NCI-H2196 treated with DMSO at 0.1 percent for 48 hours (cell line): ENCODE data around the gene GPR137.

Experiments
- DNase-seq: peaks from one replicate; lab custom pipeline; 2025; ENCODE audit not compliant: unreplicated experiment; lab: John Stamatoyannopoulos, UW

The GPR137 gene

GRCh38 chr11:64284048-64284961 lies 1.3 kb upstream of the GPR137 start, which contains the start of gene BAD:
TSS of gene BAD (minus strand) at chr11:64284665. CDS start at chr11:64284368, 297 bp downstream.
- DNase-seq: peak; percentile 84

GRCh38 chr11:64285885-64286800 lies 495 bp downstream of the GPR137 start:
- peak; percentile 54 for DNase-seq

DNA sequence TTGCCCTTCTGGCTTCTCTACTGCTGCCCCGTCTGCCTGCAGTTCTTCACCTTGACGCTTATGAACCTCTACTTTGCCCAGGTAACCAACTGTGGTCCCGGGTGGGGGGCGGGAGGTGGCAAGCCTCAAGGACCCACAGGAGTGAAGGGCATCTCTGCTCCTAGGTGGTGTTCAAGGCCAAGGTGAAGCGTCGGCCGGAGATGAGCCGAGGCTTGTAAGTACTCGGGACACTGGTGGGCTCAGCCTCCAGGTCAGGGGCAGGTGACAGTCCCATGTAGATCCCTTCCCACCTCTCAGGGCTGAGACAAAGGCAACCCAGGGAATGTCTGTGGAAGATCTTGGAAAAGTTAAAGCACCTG lies 1.1 kb downstream of the GPR137 start:
- no peak for DNase-seq

DNA sequence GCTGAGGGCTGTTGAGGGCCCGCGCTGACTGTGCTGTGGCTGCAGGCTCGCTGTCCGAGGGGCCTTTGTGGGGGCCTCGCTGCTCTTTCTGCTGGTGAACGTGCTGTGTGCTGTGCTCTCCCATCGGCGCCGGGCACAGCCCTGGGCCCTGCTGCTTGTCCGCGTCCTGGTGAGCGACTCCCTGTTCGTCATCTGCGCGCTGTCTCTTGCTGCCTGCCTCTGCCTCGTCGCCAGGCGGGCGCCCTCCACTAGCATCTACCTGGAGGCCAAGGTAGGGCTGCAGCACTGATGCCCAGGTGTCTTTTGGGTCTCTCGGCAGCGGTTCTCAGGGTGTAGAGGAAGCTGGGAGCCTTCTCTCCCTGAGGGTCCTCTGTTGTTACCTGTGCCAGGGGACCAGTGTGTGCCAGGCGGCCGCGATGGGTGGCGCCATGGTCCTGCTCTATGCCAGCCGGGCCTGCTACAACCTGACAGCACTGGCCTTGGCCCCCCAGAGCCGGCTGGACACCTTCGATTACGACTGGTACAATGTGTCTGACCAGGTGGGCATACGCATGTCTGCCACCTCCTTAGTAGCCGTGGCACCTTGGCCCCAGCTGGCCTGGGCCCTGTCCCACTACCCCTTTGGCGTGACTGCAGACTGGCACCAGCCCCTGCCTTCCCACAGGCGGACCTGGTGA lies 2.2 kb downstream of the GPR137 start:
- DNase-seq: no peak

- DNase-seq: no peak
Observed at GRCh38 chr11:64288353-64288750, 2.7 kb downstream of the GPR137 start.

DNA sequence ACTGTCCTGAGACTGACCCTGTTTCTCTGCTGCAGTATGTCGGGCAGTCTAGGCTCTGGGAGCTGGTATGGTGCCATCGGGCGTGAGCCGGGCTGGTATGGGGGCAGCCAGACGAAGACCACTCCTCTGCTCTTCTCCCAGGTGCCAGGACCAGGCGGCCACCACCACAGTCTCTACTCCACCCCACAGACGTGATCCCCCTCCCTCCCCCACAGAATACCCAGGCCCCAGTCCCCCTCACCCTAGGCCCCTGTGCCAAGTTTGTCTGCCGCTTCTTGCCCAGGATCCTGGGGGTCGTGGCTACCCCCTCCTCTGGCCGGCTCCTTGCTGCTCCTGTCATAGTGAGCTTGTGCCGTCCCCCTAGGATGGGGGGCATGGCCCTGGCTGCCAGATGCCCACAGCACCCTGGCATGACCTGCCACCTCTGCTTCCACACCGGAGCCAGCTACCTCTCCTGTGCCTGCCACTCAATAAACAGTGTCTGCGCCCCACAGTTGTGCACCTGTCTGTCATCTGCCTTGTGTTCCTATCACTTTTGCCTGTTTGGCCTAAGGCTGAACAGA lies 3.4 kb downstream of the GPR137 start:
- no peak for DNase-seq

- DNase-seq: no peak
Observed at GRCh38 chr11:64290352-64291261, 5.0 kb downstream of the GPR137 start.

DNA sequence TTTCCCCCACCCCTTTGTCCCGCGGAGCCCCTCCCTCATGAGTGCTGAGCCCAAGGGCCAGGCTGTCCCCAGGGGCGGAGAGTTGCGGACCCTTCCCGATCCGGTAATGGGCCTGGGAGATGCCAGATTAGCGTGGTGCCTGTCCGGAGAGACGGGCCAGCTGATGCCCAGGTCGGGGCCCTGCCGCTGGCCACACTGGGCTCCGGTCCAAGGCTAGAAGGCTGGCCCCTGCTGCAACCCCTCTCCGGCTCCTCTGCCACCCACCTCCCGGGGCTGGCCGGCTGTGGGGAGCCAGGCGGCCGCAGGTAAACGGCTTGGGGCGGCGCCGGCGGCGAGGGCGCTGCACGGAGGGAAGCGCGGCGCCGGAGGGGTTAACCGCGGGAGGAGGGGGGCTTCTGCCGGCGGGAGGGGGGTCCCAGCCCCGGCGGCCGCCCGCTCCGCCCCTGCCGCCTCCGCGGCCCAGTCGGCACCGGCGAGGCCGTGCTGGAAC lies 5.7 kb downstream of the GPR137 start, which contains the start of gene KCNK4:
Gene KCNK4 (plus strand): TSS at position 41 of the 490 bp plus-strand sequence. CDS start 1,717 bp downstream, outside the sequence.
- no peak for DNase-seq

- DNase-seq: no peak
Observed at GRCh38 chr11:64291752-64292459, 6.3 kb downstream of the GPR137 start.

GRCh38 chr11:64292460-64293254 lies 7.0 kb downstream of the GPR137 start:
- DNase-seq: no peak

DNA sequence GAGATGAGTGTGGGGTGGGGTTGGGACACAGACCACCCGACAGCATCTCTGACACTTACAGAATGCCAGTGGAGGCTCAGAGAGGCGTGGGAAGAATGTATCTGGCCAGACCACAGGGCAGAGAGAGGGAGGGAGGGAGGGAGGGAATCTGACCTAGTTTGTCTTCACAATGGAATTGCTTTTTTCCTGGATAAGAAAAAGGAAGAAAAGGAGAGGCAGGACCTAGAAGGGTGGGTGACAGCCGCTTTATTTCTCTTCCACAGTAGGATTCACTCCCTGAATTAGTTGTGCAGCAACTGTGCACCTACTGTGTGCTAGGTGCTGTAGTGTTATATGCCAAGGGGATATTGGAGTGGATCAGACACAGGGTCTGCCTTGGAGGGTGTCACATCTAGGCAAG lies 9.1 kb downstream of the GPR137 start:
- DNase-seq: no peak

DNA sequence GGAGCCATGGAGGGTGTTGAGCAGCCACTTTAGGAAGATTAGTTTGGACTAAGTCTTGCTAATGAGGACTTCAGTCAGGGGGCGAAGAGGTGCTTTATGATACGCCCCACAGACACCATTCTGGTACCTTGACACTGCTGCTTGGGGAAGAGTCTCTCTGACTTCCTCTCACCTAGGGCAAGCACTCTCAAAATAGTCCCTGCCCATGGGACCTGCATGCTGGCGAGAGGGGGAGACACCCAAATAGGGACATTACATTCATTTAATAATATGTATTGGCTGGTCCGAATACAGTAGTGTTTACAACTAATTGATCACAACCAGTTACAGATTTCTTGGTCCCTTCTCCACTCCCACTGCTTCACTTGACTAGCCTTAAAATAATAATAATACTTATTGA lies 10.1 kb downstream of the GPR137 start:
- DNase-seq: no peak

DNA sequence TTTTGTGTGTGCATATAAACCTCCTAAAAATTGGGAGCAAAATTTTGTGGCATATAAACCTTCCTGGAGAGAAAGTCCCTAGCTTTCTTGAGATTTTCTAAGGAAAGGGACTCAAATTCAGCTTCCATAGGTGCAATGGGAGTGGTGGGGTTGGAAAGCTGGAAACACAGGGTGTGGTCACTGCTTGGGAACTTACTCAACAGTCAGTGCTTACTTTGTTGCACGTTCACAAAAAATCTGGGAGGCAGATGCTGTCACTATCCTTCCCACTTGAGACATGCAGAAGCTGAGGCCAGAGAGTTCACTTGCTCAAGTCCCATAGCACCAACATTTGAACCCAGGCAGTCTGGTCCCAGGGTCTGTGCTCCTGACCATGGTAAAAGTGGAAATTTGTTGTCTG lies 10.6 kb downstream of the GPR137 start:
- no peak for DNase-seq

DNA sequence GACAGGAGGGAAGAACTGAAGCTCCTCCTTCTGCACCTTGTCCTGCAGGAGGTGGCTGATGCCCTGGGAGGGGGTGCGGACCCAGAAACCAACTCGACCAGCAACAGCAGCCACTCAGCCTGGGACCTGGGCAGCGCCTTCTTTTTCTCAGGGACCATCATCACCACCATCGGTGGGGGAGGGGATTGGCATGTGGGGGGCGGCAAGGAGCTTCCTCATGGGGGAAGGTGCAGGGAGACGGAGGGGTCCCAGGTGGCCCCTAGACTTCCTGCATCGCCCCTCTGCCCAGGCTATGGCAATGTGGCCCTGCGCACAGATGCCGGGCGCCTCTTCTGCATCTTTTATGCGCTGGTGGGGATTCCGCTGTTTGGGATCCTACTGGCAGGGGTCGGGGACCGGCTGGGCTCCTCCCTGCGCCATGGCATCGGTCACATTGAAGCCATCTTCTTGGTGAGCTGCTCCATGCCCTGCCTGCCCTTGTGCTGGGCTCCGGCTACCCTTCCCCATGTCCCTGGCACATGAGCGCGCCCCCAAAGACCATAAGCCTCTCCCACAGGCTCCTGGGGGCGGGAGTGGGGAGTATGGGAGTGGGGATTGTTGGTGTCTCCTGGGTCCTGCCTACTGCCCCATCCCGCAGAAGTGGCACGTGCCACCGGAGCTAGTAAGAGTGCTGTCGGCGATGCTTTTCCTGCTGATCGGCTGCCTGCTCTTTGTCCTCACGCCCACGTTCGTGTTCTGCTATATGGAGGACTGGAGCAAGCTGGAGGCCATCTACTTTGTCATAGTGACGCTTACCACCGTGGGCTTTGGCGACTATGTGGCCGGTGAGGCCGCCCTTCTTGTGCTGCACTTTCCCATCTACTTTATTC lies 11.4 kb downstream of the GPR137 start:
- no peak for DNase-seq

DNA sequence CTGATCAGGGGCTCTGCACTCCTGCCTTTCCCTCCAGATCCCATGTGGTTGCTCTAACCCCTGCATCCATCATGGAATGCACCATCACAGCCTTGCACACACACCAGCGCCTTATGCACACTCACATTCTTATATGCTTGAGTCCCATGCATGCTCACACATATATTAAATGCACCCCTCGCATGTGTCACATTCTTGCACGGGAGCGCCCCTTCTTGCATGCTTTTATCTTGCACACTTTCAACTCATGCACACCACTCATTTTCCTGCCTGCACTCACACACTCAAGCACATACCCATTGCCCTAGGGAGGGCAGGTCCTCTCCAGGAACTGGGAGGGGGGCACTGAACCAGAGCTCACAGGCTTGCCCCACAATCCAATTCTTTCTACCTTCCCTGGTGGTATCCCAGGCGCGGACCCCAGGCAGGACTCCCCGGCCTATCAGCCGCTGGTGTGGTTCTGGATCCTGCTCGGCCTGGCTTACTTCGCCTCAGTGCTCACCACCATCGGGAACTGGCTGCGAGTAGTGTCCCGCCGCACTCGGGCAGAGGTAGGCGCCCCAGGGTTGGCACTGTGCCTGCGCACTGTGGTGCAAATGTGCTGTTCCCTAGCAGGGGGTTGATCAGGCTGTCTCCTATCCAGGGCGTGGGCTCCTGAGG lies 12.2 kb downstream of the GPR137 start:
- DNase-seq: no peak

GRCh38 chr11:64298966-64299846 lies 13.6 kb downstream of the GPR137 start:
- no peak for DNase-seq
